Stromal cell of bone marrow (primary cell): ENCODE results near the gene TRPM1.
A peak's percentile ranks its signal among the peaks of the same experiment; 100 is the strongest.
"Not testable (repeated sequence)": the region's sequence is repeated elsewhere in the genome, so short reads cannot be mapped to it uniquely, and the experiment has no call there.

Experiments used
- DNase-seq: peaks from one replicate; pipeline ENCODE4 v3.0.0-alpha.2; 2012; ENCODE audit warnings: low read depth

TRPM1 gene

DNA sequence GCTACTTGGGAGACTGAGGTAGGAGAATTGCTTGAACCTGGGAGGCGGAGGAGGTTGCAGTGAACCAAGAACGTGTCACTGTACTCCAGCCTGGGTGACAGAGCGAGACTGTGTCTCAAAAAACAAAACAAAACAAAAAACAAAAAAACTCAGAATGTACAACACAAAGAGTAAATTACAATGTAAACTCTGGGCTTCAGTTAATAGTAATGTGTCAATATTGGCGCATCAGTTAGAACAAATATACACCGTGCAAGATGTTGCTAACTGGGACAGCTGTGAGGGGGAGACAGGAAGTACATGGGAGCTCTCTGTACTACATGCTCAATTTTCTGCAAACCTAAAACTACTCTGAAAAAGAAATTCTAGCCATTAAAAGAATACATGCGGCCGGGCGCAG is 23.5 kb upstream of the TRPM1 start:
- no peak for DNase-seq

GRCh38 chr15:31116423-31117030 is 15.0 kb upstream of the TRPM1 start:
- DNase-seq: no peak

DNA sequence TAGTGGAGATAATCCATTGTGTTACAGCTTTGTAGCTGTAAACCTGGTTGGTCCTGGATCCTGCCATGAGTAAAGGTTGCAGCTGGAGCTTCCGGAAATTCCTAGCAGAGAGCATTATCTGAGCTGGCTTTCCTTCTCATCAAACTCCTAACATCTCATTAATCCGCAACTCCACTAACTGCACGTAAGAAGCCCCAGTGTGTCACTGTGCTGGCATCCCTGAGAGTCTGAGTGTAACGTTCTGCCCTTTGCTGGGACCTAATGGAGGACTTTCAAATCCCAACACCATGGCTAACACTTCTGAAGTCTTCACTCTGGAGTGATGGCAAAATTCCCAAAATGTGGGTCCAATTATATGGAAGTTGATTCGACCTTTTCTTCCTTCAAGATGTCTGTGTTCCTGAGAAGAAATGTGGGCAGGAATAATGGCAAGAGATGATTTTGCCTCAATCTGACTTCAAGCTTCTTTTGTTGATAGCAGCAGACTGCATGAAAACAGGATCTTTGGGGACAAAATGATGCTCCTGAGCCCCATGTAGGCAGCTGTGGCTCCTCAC is 9.6 kb upstream of the TRPM1 start:
- DNase-seq: no peak

DNA sequence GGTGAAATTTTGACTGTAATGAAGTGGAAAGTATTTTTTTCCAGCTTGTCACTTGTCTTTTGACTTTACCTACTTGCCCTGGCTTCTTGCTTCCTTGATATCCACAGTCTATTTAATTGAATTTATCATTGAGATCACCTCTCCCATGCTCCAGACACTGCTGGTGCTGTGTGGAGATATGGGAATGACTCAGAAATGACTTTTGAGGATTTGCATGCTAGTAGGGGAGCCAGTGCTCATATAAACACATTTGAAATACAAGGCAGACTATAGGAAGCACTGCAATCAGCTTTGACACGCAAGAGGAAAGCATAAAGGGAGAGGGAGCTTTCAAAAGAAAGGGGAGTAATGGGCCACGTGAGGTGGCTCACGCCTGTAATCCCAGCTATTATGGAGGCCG is 7.3 kb upstream of the TRPM1 start:
- DNase-seq: no peak

- no peak for DNase-seq
Observed at GRCh38 chr15:31106495-31107300, 5.2 kb upstream of the TRPM1 start.

DNA sequence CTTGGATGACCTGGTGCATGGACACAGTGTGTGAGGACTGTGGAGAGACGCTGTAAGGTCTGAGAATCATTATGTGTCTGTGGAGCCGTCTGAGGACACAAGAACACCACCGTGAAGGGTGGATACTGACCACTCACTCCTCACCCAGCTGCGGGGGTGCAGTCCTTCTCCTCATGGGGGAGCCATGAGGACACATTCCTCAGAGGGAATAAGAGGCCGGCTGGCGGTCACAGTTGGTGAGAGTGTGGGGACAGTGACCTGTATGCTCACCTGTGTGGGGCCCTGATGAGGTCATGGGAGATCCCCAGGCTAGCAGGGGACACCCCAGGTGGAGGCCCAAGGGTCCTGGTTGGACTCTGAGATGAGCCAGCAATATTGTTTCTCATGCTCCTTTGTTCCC is 2.5 kb upstream of the TRPM1 start:
- DNase-seq: no peak

- DNase-seq: no peak
Observed at GRCh38 chr15:31102374-31103342, 1.1 kb upstream of the TRPM1 start.

DNA sequence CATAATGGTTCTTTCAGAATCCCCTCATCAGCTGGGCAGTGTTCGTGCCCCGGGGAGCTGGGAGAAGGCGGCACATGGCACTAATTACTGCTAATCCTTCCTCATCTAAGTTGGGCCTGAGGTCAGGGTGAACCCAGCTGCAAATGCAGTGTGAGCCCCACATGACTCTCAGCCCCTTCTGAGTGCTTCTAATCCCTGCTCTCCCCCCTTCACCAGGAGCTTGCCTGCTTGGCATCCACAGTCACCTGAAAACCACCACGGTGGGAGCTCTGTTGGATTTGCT is 455 bp upstream of the TRPM1 start:
- no peak for DNase-seq

DNA sequence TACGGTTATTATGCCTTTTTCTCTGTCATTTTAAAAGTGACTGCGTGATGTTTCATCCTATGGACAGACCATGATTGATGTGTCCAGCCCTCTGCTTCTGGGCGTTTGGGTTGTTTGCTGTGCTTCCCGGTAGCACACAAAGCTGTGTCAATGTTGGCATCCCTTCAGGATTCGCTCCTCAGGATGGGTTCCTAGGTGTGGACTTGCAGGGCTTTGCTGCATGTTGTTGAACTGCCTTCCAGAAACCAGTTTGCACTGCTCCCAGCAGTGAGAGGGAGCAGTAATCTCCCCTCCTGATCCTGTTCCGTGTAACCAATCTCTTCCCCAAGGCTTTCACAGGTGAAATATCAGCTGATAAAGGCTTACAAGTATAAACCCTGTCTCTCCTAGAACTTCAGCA is 787 bp downstream of the TRPM1 start:
- no peak for DNase-seq

- peak; percentile 9 for DNase-seq
Observed at GRCh38 chr15:31098953-31099740, 2.4 kb downstream of the TRPM1 start.

DNA sequence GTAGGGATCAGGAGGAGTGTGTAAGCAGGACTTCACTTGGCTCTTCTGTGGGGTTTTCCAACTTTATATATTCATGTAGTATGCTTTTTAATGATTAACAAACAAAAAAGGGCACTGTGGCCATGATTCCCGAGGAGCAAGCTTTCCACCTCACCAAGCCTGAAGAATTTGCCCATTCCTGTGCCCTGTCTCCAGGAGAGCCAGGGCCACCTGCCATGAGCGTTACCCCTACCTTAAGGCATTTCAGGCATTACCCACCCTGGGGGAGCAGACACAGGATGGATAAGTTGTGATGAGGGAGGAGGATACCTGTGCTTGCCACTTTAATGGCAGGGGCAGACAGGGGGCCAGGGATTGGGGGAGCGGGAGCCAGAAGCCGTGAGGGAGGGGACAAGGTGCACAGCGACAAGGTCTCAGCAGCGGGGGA is 3.0 kb downstream of the TRPM1 start:
- DNase-seq: no peak

- no peak for DNase-seq
Observed at GRCh38 chr15:31096563-31096962, 5.0 kb downstream of the TRPM1 start.

- DNase-seq: peak; percentile 23
Observed at GRCh38 chr15:31091481-31091880, 10.0 kb downstream of the TRPM1 start.

- DNase-seq: no peak
Observed at GRCh38 chr15:31090766-31091165, 10.8 kb downstream of the TRPM1 start.

- no peak for DNase-seq
Observed at GRCh38 chr15:31089368-31090047, 12.0 kb downstream of the TRPM1 start.

GRCh38 chr15:31088672-31089367 is 12.7 kb downstream of the TRPM1 start:
- DNase-seq: no peak

GRCh38 chr15:31088041-31088440 is 13.5 kb downstream of the TRPM1 start:
- not testable (repeated sequence) for DNase-seq

GRCh38 chr15:31086344-31086743 is 15.2 kb downstream of the TRPM1 start:
- no peak for DNase-seq

DNA sequence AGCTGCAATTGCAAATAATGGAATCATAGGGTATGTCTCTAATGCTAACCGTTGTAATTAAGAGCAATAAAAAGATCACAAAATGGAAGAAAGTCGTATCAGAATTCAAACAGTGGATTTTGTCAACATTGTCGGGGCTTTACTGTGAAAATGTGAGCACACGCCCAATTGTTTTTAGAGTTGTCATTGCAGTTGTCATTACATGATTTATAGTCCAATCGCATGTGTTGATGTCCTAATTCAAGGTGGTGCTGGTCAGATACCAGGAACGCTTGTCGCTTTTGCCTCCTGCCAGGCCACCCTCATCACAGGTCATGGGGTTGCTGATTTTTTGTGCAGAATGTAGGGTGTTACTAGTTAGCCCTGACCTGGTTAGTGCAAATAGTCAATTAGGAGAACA is 16.2 kb downstream of the TRPM1 start:
- no peak for DNase-seq

DNA sequence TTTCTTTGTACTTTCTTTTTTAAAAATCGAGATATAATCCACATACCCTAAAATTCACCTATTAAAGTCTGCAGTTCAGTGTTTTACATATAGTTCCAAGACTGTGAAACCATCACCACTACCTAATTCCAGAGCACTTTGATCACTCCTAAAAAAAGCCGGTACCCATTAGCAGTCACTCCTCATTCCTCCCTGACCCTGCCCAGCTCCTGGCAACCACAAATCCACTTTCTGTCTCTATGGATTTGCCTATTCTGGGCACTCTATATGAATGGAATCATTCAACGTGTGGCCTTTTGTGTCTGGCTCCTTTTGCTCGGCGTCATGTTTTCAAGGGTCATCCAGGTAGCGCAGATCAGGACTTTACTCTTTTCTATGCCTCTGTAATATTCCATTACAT is 17.3 kb downstream of the TRPM1 start:
- no peak for DNase-seq

GRCh38 chr15:31083370-31083780 is 18.1 kb downstream of the TRPM1 start:
- no peak for DNase-seq
